Activated CD8-positive, alpha-beta memory T cell treated with anti-CD3 and anti-CD28 coated beads for 24 hours (primary cell): Measurements from ENCODE around the gene RIPPLY3.

Experiments
- DNase-seq: peaks from one replicate; pipeline ENCODE4 v3.0.0-alpha.2; 2020

RIPPLY3 gene

GRCh38 chr21:37006486-37007291 is at the start of gene RIPPLY3:
Gene RIPPLY3, plus strand, starts transcription at chr21:37006702. Its CDS starts 71 bp downstream, at chr21:37006773.
- peak; percentile 69 for DNase-seq

- no peak for DNase-seq
Observed at GRCh38 chr21:36959020-36959835, 47.3 kb upstream of the RIPPLY3 start.

GRCh38 chr21:36960676-36961284 is 45.7 kb upstream of the RIPPLY3 start:
- DNase-seq = no peak

GRCh38 chr21:36962098-36962780 is 44.3 kb upstream of the RIPPLY3 start:
- DNase-seq = no peak

- DNase-seq = no peak
Observed at GRCh38 chr21:36964398-36964797, 42.1 kb upstream of the RIPPLY3 start.

GRCh38 chr21:36964827-36965719 is 41.4 kb upstream of the RIPPLY3 start:
- no peak for DNase-seq

- no peak for DNase-seq
Observed at GRCh38 chr21:36965720-36966065, 40.8 kb upstream of the RIPPLY3 start.

- DNase-seq = peak; percentile 88
Observed at GRCh38 chr21:36966066-36966820, 40.3 kb upstream of the RIPPLY3 start, which contains the start of gene HLCS. Gene HLCS, minus strand, starts transcription at chr21:36966669. Its CDS starts 31 bp downstream, at chr21:36966638.

- DNase-seq = no peak
Observed at GRCh38 chr21:36966821-36967768, 39.4 kb upstream of the RIPPLY3 start.

GRCh38 chr21:36968414-36968813 is 38.1 kb upstream of the RIPPLY3 start:
- no peak for DNase-seq

GRCh38 chr21:36968976-36969375 is 37.5 kb upstream of the RIPPLY3 start:
- no peak for DNase-seq

GRCh38 chr21:36973986-36974850 is 32.3 kb upstream of the RIPPLY3 start:
- no peak for DNase-seq

- no peak for DNase-seq
Observed at GRCh38 chr21:36974851-36975192, 31.7 kb upstream of the RIPPLY3 start.

GRCh38 chr21:36976228-36976861 is 30.2 kb upstream of the RIPPLY3 start:
- DNase-seq = no peak

GRCh38 chr21:36976882-36977651 is 29.4 kb upstream of the RIPPLY3 start:
- peak; percentile 72 for DNase-seq

GRCh38 chr21:36980280-36981048 is 26.0 kb upstream of the RIPPLY3 start:
- no peak for DNase-seq

- DNase-seq = no peak
Observed at GRCh38 chr21:36981049-36981391, 25.5 kb upstream of the RIPPLY3 start.
